GM21390 (cell line): ENCODE measurements around the gene SYTL5.
"Not testable (repeated sequence)": the region's sequence is repeated elsewhere in the genome, so short reads cannot be mapped to it uniquely, and the experiment has no call there.

Source experiments
- ATAC-seq: cut with Tn5 transposase; IDR thresholded peaks from one replicate; pipeline ENCODE4 v1.9.1; 2021; ENCODE audit not compliant: unreplicated experiment

The SYTL5 gene

GRCh38 chrX:38006291-38006690, at the start of gene SYTL5:
TSS of gene SYTL5 (plus strand) at chrX:38006553. CDS start at chrX:38033890, 27,337 bp downstream.
- ATAC-seq: no peak

DNA sequence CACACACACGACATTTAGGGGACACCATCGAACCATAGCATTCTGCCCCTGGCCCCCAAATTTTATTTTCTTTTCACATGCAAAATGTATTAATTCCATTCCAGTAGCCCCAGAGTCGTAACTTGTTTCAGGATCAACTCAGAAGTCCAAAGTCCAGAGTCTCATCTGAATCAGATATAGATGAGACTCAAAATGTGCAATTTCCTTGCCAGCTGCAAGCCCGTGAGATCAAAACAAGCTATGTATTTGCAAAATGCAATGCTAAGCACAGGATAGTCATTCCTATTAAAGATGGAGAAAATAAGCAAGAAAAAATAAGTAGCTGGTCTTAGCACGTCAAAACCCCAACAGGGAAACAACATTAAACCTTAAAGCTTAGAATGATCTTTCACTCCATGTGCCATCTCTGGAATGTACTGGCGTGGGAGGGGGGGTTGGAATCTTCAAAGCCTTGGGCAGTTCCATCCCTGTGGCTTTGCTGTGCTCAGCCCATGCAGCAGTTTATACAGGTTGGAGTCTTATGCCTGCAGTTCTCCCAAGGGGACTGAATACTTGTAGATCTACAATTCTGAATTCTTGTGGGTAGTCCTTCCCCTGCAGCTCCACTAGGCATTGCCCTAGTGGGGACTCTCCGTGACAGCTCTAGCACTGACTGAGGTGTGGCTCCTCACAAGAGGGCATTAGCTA, 47.7 kb upstream of the SYTL5 start:
- ATAC-seq: no peak

GRCh38 chrX:37959212-37960021, 46.9 kb upstream of the SYTL5 start:
- no peak for ATAC-seq

DNA sequence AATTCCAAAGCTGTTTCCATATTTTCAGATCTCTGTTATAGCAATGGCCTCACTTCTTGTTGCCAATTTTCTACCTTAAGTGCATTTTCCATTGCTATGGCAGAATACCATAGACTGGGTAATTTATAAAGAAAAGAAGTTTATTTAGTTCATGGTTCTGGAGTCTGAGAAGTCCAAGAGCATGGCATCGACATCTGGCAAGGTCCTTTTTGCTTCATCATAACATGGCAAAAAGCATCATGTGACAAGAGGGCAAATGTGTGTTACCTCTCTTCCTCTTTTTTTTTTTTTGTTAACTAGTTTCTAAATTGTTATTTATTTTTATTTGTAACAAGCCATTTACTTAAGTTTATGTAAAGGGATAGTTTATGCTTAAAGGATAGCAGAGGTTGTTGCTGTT, 45.2 kb upstream of the SYTL5 start:
- ATAC-seq: no peak

- ATAC-seq: no peak
Observed at GRCh38 chrX:37967714-37968113, 38.6 kb upstream of the SYTL5 start.

GRCh38 chrX:37975421-37975820, 30.9 kb upstream of the SYTL5 start:
- no peak for ATAC-seq

DNA sequence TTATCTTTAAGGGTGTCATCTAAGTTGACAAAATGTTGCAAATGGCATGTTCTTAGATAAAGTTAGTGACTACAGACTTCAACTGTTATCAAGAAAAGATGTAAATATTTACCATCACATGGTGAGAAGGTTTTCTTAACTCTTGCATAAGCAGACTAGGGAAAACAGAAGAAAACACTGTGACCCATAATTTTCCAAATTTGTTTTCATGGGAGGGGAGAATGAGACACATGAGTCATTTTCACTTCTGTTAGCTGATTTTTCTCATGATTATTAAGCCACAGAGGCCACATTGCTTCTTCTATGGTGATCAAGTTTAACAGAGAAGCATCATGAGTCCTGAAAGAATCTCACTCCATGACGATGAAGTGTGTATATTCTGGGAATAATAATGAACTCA, 30.2 kb upstream of the SYTL5 start:
- ATAC-seq: no peak

- ATAC-seq: no peak
Observed at GRCh38 chrX:37984880-37985279, 21.5 kb upstream of the SYTL5 start.

DNA sequence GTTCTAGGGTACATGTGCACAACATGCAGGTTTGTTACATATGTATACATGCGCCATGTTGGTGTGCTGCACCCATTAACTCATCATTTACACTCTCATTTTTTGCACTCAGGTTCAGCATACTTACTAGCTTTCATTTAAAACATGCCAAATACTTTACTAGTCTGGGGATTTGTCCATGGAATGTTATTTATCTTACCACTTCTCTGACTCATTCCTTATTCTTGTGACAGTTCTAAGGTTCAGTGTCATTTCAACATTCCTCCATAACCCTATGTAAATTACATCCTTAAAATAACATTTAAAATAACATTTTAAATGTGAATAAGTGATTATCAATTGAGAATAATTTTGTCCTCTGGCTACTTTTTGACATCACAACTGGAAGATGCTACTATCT, 19.5 kb upstream of the SYTL5 start:
- ATAC-seq: no peak

DNA sequence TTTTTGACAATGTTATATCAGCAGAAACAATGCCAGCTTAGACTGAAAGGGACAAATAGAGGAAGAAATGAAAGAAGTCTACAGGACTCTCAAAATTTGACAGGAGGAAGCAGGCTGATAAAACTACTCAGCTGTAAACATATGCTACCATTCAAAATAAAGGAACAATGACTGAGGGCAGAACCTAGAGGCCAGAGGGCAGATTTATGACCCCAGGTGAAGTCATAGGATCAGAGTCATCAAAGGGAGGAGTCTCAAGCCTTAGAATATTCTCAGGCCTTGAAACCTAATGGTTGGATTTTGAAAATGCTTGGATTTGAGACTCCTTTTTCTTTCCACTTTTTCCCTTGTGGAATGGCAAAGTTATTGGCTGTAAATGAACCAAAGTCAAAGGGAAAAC, 17.0 kb upstream of the SYTL5 start:
- no peak for ATAC-seq

GRCh38 chrX:37991303-37991702, 15.1 kb upstream of the SYTL5 start:
- not testable (repeated sequence) for ATAC-seq

DNA sequence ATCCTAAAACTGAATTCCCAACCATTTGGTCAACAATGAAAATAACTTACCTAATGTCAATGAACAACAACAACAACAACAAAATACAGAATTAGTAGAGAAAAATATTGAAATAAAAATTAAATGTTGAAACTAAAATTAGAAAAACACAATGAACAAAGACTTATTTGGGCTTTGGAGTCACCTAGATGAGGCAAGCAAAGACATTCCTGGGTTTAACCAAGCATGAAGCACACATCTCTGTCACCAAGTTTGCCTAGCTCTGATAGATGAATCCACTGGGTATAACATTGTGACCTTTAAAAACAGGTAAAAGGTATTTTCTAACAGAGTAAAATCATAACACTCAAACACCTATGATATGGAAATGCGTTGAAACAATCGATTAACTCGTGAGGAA, 13.2 kb upstream of the SYTL5 start:
- ATAC-seq: no peak

DNA sequence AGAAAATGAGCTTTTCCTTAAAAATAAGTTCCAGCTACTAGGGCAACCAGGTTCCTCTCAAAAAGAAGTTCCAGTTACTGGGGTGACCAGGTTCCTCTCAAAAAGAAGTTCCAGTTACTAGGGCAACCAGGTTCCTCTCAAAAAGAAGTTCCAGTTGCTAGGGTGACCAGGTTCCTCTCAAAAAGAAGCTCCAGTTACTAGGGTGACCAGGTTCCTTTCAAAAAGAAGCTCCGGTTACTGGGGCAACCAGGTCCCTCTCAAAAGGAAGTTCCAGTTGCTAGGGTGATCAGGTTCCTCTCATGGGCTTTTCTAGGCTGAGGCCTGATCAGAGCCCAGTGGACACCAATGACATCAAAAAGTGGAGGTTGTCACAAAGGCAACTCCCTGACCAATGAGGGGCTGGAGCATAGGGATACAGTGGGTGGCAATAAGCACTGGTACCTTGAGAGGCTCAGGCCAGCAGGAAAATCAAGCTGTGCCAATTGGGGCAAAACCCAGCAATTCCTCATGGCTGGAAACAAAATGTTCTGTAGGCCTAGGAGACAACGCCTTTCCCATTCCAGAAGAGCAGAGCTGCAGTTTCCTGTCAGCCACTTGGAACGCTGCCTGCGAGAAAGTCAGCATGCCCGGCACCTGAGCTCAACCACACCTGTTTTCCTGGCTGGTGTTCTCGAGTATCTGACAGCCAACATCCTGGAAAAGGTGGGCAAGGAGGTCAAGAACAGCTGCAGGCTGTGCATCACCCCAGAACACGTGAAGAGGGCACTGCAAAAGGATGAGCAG, 12.3 kb upstream of the SYTL5 start:
- ATAC-seq: no peak

DNA sequence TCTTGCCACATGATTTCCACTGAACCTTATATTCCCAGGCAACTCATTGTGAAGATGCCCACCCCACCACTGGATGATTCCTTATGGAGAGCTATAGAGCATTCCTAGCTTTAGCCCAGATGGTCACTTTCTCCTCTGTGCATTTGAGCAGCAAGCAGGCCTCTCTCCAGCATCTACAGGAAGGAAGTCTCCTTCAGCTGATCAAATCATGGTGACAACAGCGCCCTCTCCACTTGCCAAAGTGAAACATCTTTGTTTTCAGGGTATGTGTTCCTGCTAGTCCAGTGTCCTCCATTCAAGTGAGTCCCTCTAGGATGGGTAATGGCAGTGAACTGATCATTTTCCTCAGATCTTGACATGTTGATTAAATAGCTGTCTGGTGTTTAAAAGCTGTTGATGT, 10.9 kb upstream of the SYTL5 start:
- ATAC-seq: no peak

DNA sequence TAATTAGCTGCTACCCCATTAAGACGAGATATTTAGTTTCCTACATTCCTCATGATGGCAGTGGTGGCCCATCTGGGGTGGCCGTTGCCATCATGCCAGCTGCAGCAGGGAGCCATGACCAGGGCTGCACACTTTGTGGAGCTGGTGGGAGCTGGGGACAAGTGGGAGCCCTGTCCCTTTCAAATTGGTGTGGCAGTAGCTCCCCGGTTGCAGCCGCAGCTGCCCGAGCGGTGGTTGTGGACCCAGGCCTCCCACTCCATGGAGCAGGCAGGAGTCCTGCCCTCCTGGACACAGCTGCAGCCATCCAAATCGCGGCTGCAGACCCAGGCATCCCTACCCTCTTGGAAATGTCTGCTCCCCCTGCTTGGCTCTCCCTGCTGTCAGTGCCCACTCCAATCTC, 9.3 kb upstream of the SYTL5 start:
- ATAC-seq: no peak

GRCh38 chrX:37998586-37999262, 7.6 kb upstream of the SYTL5 start:
- ATAC-seq: no peak

GRCh38 chrX:38000706-38001105, 5.6 kb upstream of the SYTL5 start:
- no peak for ATAC-seq

GRCh38 chrX:38004046-38004445, 2.3 kb upstream of the SYTL5 start:
- ATAC-seq: no peak

DNA sequence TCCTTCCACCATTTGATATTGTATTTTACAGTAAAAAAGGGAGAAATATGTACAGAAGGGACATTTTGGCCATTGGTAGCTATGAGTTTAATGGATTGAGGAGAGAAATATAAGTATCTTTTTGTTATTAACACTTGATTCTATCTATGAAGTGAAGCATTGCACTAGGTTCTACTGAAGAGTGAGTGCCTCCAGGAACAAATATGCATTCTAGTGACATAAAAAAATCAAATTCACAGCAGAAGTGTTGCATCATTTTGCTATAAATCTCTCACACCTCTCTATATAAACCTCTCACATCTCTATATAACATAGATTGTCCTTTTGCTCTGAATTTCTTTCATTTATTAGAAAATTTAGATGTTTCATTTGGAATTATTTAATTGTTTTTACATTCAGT, 425 bp downstream of the SYTL5 start:
- ATAC-seq: no peak

- ATAC-seq: no peak
Observed at GRCh38 chrX:38008658-38009057, 2.3 kb downstream of the SYTL5 start.

GRCh38 chrX:38009641-38010040, 3.3 kb downstream of the SYTL5 start:
- no peak for ATAC-seq
